IPS-18c (cell line): ENCODE results near the gene SNX19.

ENCODE experiments used
- H3K4me3 ChIP-seq: 2 replicates; pipeline ENCODE4 v1.7.0; 2013; ENCODE audit warnings: low read depth, mild to moderate bottlenecking, low read length, moderate library complexity; ENCODE audit not compliant: insufficient read depth
- H3K9me3 ChIP-seq: one replicate; pipeline ENCODE4 v1.6.1; 2013; ENCODE audit warnings: mild to moderate bottlenecking, low read length, moderate library complexity; ENCODE audit not compliant: control insufficient read depth, insufficient read depth

SNX19 gene

DNA sequence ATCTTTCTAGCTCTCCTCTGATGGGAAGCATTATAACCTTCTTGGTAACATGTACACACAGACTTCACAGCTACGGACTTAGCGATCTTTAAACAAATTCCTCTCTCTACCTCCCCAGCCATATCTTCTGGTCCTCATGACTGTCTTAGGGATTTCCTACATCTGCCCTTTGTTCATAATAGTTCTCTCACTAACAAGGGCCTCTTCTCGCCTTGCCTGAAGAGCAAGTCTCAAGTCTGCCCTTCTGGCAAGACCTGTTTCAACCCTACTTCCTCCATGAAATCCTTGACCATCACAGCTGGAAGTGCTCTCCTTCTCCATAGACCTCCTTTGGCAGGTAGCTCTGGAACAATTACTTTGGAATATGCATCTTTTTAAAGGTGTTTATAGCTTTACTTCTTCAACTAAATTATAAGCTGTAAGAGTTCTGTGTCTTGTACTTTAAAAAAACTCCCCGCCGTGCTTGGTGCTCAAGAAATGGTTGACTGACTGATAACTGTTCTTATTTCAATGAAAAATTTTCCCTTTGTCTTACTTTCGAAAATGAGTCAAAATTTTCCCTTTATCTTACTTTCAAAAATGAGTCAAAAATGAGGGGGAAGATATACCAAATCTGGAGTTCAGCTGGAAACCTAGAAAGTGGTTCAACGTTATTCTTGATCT lies 34.7 kb downstream of the SNX19 start:
- Histone ChIP-seq H3K9me3 (no peaks in the 10 kb centered on the region), H3K4me3 (no peak overlapping the region)

DNA sequence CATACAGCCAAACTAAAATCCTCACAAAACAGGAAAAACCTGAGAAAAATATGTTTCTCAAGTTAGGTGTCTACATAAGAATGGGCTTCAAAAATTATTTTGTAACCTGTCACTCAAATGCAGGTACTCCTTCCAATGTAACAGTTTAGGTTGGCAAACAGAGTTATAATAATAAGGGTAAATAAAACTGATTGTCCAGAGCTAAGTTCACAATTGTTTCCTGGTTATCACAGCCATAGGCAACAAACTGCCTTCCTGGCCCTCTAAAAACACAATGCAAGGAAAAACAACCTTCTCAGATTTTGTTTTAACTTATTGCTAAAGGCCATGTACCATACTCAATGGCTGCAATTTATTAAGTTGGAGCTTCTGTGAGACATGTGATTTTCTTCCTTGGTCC lies 36.4 kb downstream of the SNX19 start:
- Histone ChIP-seq H3K9me3 (no peaks in the 10 kb centered on the region), H3K4me3 (no peak overlapping the region)

DNA sequence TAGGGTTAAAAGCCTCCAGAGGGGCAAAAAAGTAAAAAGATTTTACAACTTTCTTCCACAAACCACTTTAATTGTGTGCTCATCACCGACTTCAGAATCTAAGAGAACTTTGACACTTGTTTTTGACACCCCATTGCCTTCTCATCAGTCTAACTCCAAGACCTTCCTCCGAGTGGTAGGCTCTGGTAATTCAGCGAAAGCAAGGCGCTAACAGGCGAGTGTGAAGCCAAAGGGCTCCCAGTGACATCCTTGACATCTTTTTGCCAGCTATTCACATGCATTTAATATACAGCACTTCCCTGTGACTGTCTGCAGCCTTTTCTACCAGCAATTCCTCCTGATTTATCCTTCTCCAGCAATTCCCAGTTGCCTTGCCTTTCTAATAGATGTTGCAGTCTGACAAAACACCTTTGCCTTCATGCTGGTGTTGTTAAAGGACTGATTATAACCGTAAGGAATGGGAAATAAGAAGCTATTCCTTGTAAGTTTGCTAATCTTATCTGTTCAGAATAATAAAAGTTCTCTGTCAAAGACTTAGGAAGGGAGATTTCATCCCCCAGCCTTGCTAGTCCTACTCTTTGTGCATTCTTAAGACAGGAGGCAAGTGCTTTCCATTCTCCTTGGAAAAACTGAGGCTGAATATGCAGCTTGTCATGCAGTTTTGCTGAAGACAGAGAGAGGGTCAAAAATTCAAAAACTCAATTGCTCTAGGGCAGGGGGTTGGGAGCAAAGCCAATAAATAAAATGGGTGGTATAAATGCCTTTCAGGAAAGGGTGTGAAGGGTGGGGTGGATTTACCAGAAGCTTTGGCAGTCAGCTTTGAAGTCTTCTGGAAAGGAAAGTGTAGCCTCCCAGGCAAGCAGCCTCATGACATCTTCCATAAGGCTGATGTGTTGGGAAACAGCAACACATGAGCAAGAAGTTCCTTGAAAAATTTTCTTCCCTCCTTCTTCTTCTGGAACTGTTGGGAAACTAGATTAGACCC lies 39.1 kb downstream of the SNX19 start:
- Histone ChIP-seq H3K4me3 (no peak overlapping the region), H3K9me3 (no peaks in the 10 kb centered on the region)

DNA sequence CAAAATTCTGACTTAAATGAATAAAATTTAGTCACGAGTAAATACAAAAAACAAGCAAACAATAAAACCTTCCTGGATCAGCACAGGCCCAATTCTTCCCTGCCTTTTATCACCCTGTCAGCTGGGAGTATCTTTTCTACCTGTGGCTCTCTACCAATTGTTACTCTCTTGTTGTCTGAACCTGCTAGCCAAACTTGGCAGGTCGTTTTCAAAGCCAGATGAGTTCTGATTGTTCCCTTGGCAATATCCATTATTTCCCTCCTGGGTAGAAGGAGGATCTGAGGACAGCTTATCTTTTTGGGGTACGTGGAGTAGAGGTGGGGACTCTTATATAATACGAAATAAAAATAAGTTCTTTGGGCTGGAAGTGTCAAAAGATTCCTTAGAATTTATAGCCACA lies 40.2 kb downstream of the SNX19 start:
- H3K4me3 ChIP-seq: no peak overlapping the region
- peaks cover 2% of the 10 kb centered on the region for H3K9me3 ChIP-seq

DNA sequence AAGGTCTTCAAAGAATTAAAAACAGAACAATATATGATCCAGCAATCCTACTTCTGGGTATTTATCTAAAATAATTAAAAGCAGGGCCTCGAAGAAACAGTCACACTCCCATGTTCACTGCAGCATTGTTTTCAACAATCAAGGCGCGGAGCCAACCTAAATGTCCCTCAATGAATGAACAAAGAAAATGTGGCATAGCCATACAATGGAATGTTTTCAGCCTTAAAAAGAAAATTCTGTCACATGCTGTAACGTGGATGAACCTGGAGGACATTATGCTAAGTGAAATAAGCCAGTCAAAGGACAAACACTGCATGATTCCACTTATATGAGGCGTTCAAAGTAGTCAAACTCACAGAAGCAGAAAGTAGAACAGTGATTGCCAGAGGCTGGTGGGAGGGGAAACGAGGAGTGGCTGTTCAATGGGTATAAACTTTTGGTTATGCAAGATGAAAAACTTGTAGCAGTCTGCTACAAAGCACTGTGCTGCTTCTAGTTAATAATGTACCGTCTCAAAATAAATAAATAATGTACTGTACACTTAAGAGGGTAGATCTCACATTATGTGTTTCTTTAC lies 41.2 kb downstream of the SNX19 start:
- peaks cover 2% of the 10 kb centered on the region for H3K9me3 ChIP-seq

DNA sequence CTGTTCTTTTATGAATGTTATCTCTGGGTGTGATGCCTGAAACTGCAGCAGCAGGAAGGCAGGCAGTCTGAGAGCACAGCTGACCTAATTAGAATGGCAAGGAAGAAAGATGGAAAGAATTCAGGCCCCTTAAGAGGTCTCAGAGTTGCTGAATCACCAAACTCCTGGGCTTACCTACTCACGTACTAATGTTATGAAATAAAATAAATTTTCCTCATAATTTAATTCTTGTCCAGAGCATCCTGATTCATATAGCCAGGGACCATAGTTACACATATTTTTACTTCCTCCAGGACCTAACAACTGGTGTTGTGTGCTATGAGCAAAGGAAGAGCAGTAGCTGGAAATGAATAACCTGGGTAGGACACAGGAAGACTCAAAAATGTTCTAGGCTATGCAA lies 41.9 kb downstream of the SNX19 start:
- H3K9me3 ChIP-seq: peaks cover 2% of the 10 kb centered on the region
- H3K4me3 ChIP-seq: no peak overlapping the region

More for the DNA sequence above, 41.2 kb downstream of the SNX19 start:
- H3K4me3 ChIP-seq: no peak overlapping the region

DNA sequence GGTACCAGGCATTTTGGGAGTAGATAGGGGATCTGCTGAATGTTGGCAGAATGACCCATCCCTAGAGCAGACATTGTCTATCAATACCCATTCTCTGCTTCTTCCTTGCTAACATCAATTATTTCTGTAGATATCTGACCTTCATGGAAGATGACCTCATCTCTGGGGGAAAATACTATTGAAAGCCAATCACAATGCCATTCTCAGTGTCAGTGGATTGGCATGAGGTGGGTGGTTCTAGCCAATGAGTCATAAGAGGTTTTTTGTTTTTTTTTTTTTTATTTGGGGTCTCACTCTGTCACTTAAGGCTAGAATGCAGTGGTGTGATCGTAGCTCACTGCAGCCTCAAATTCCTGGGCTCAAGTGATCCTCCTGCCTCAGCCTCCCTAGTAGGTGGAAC lies 42.5 kb downstream of the SNX19 start:
- Histone ChIP-seq H3K4me3 (no peak overlapping the region), H3K9me3 (peaks cover 2% of the 10 kb centered on the region)

DNA sequence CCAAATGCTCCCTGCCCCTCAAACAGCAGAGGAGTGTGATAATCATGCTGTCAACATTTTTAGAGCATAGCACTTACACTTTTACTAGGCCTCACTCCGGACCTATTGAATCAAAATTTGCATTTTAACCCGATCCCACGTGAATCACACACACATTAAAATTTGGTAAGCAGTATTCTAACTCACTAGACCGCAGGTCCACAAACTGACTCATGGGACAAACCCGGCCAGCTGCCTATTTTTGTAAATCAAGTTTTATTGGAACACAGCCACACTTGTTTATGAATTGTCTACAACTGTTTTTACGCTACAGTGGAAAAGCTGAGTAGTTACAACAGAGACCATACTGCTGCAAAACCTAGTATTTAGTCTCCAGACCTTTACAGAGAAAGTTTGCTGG lies 43.3 kb downstream of the SNX19 start:
- H3K9me3 ChIP-seq: peaks cover 2% of the 10 kb centered on the region
- H3K4me3 ChIP-seq: no peak overlapping the region

DNA sequence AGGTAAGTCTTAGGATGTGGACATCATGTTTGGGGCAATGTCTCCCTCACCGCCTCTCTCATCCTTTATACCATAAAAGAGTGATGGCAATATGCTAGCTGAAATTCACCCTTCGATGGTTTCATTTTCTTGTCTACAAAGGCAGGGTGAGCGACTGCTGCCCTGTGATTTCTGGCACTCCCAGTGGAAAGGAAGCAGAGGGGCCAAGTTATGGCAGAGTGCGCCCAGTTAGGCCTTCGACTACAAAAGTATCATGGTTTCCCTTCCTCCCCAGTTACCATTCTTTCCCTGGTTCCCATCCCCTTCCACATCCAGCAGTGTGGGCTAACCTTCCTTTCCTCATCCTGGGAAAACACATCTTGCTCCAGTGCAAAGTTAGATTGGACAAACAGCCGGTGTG lies 43.8 kb downstream of the SNX19 start:
- H3K9me3 ChIP-seq: peaks cover 2% of the 10 kb centered on the region
- no peak overlapping the region for H3K4me3 ChIP-seq

DNA sequence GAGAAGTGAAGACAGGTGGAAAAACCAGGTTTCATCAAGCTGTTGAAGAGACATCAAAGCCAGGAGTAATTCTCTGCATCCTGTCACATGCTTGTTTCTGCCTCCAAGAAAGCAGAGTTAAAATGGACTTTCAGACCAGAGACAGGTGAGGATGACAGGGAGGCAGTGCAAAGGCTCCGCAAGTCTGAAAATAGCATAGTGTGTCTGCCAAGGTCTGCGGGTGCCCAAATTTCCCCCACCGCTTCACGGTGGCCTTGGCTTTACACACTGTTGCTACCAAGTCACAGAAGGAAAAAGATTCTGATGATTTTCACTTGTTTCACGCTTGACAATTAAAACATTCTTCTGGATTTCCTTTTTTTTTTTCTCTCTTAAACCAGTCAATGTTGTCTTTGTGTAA lies 44.2 kb downstream of the SNX19 start:
- peaks cover 2% of the 10 kb centered on the region for H3K9me3 ChIP-seq
- no peak overlapping the region for H3K4me3 ChIP-seq

DNA sequence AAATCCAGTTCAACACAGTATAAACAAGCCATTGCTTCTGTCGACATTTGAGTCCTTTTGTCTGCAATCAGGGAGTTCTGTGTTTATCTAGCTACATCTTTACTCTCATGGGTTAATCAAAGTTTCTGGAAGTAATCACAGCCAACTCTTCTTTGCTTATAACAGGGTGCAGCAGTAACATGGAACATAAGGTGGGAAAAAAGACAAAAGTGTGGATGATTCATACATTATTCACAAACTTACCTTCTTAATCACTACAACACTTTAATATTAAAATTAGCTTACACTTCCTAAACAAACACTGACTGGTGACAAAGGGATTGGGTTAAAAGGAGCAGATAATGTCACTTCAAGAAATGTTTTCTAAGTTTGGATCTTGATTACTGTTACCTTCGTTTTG lies 44.7 kb downstream of the SNX19 start:
- peaks cover 2% of the 10 kb centered on the region for H3K9me3 ChIP-seq
- no peak overlapping the region for H3K4me3 ChIP-seq

DNA sequence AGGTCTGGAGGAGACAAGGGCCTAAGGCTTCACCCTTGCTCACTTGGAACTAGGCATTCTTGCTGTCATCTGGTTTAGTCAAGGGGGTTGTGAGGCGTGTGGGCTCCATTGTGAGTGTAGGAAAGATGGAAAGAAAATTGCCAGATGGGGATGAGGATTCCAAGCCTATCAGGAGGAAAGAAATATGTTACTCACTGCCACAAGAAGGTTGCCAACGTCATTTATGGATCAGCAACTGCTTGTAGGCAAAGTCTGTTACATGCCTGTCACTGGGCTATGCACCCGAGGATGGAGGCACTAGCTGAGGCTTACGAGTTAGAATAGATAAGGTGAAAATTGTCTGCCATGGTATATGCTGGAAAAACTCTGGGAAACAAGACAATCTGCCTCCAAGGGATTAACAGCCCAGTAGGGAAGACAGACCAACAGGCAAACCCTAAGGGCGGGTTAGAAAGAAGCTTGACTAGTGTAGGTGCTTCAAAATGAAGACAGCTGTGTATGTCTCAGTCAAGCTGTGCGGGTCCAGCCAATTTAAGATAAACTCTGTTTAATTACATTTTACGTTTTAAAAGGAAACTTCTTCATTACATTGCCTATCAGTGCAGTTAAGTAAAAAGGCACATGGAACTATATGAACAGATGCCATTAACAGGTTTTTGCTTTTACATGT lies 47.4 kb downstream of the SNX19 start:
- Histone ChIP-seq H3K9me3 (peaks cover 2% of the 10 kb centered on the region), H3K4me3 (no peak overlapping the region)

DNA sequence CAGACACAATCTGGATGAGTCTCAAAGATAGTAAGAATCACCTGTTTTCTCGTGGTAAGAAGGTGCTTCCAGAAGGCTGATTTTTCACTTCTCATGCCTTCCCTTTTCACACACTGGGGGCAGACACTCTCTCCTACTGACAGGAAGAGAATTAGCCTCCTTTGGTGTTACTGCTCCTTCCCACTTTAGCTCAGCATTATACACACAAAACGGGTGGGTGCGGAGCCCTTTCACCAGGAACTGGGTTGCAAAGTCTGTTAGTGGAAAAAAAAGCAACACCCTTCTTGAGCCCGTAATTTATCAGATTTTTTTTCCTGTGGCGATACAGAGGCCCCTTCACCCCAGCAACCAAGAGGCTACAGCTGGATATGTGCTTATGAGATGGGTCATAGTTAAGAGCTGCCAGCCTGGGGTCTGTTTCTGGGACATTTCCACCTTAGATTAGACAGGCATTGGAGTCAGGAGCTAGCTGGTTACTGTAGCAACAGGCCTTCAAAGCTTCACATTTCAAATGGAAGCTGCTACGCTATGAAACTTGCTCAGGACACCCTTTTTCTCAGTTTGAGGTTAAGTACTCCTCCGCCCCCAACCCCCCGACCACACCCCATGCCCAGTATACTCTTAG lies 48.1 kb downstream of the SNX19 start:
- H3K4me3 ChIP-seq: no peak overlapping the region
- peaks cover 2% of the 10 kb centered on the region for H3K9me3 ChIP-seq

DNA sequence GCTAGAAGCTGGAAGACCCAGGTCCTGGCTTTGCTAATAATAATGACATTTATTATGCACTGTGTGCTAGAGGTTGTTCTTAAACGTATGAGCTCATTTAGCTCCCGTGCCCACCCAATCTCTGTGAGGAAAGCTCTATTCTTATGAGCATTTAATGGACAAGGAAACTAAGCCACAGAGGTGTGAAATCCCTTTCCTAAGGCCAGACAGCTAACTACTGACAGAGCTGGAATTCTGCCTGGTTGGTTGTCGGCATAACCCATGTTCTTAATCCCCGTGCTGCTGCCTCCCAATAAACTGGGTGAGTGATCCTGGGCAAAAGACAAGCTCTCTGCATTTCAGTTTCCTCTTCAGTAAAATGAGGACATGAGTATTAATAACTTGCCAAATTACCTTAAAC lies 49.4 kb downstream of the SNX19 start:
- no peak overlapping the region for H3K4me3 ChIP-seq
- H3K9me3 ChIP-seq: peaks cover under 1% of the 10 kb centered on the region

DNA sequence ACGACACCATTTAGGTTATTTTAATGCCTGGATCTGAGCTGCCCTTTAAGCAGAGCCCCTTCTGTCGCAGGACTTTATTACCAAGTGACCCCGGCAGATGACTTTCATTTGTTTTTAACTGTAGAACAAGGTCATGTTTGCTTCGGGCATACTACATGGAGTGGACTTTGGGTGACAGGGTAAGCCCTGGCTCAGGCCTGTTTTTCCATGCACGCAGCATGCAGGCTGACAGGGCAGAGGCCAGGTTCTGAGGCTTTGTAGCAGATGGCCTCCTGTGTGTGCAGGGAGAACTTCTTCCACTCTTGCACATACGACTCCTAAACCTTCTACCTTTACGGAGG lies 50.5 kb downstream of the SNX19 start:
- Histone ChIP-seq H3K4me3 (no peak overlapping the region), H3K9me3 (no peaks in the 10 kb centered on the region)

DNA sequence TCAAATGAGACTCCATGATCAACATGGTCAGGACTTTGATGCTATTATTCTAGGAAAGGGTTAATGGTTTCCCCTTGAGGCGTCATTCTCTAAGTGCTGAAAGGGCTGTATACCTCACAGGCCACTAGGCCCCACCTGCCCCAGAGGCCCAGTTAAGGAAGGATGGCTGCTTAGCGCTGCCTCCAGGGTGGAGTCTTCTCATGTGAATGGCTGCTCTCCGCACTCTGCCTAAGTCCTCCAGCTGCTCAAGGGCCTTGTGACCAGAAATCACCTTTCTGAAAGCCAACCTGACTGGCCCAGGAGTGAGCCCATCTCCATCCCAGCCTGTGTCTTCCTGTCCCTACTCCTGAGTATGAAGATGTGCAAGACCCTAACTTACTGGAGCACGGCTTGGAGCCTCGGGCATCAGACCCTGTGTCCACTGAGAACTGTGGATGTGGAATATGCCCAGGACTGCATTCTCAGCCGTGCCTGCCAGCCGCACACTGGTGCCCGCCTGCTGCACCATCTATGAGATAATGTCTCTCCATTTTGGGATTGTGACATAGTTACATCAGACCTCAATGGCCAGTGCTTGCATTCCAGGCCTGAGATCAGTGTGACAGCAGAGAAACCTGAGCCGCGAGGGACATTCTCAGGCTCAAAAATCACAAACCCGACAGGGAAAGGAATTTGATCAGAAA lies 51.0 kb downstream of the SNX19 start:
- Histone ChIP-seq H3K4me3 (no peak overlapping the region), H3K9me3 (no peaks in the 10 kb centered on the region)
